ENCODE measurements around the gene CGRRF1. TPM values are rescaled to one million over a fixed set of nuclear protein-coding genes. Genes with fewer than 3 reads are reported as not detected.
A peak's percentile ranks its signal among the peaks of the same experiment; 100 is the strongest.

The CGRRF1 gene
- total and polyA plus RNA-seq, 9 of the 15 experiments (the other 6 are each of a cell fraction or from before 2014, with no cell fraction given) = 2.8 to 15.8 (median 4.6) TPM

DNA sequence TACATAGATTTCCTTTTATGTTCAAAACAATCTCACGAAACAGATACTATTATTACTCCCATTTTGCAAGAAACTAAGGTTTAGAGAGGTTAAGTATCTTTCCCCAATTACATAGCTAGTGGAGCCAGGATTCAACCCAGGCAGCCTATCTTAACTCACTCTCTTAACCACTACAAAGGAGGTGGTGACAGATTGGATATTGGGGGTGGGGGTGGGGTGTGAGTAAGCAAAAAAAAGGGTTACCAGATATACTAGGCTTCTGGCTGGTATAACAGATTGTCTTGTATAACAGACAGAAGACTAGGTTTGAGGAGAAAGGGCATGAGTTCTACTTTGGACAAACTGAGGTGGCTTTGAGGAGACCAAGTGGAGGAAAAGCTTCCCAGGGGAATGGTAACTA lies 23.0 kb upstream of the CGRRF1 start (continued):
- peak; percentile 63; the same call in 1 of the 2 replicates for TF ChIP-seq TEAD4 (IDR thresholded peaks at IDR 0.05; ENCODE audit: low read length)
- TF ChIP-seq TEAD4 (CRISPR knock-in tag; IDR thresholded peaks at IDR 0.05; ENCODE audit: borderline replicate concordance) = no peak
- TF ChIP-seq ZNF644 (tag; IDR thresholded peaks at IDR 0.05; ENCODE audit: low read depth) = no peak
- TF ChIP-seq RBM17 (IDR thresholded peaks at IDR 0.05; ENCODE audit: borderline replicate concordance, low read depth, low read length) = no peak
- TF ChIP-seq CBFA2T3 (IDR thresholded peaks at IDR 0.05) = peak; percentile 86
- no peak for TF ChIP-seq HEY1 (CRISPR knock-in tag; IDR thresholded peaks at IDR 0.05; ENCODE audit: borderline replicate concordance)
- peak; percentile 56 for TF ChIP-seq EP300 (IDR thresholded peaks at IDR 0.05; ENCODE audit: low read length)
- peak; percentile 92 for TF ChIP-seq KDM1A (IDR thresholded peaks at IDR 0.05)
- no peak for TF ChIP-seq ZNF584 (CRISPR knock-in tag; IDR thresholded peaks at IDR 0.05; ENCODE audit: low read depth)
- TF ChIP-seq MCM7 (IDR thresholded peaks at IDR 0.05) = no peak
- no peak for TF ChIP-seq NCOA2 (IDR thresholded peaks at IDR 0.05; ENCODE audit: partially characterized antibody in 2 of 2)
- TF ChIP-seq ZNF224 (CRISPR knock-in tag; IDR thresholded peaks at IDR 0.05) = no peak
- TF ChIP-seq LEF1 (IDR thresholded peaks at IDR 0.05) = peak; percentile 100
- no peak for TF ChIP-seq ZNF830 (CRISPR knock-in tag; IDR thresholded peaks at IDR 0.05)
- no peak for TF ChIP-seq ZNF445 (CRISPR knock-in tag; IDR thresholded peaks at IDR 0.05; ENCODE audit: low read depth)
- TF ChIP-seq SIRT6 (IDR thresholded peaks at IDR 0.05; ENCODE audit: low read depth, low read length) = no peak
- no peak for TF ChIP-seq SP1 (CRISPR knock-in tag; IDR thresholded peaks at IDR 0.05)
- TF ChIP-seq ZNF561 (CRISPR knock-in tag; conservative IDR thresholded peaks at IDR 0.05) = no peak
- TF ChIP-seq ZNF707 (CRISPR knock-in tag; conservative IDR thresholded peaks at IDR 0.05) = no peak
- TF ChIP-seq, protein P1, sequence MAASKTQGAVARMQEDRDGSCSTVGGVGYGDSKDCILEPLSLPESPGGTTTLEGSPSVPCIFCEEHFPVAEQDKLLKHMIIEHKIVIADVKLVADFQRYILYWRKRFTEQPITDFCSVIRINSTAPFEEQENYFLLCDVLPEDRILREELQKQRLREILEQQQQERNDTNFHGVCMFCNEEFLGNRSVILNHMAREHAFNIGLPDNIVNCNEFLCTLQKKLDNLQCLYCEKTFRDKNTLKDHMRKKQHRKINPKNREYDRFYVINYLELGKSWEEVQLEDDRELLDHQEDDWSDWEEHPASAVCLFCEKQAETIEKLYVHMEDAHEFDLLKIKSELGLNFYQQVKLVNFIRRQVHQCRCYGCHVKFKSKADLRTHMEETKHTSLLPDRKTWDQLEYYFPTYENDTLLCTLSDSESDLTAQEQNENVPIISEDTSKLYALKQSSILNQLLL (CRISPR knock-in tag; IDR thresholded peaks at IDR 0.05; ENCODE audit: borderline replicate concordance) = no peak
- peak; percentile 77 for TF ChIP-seq MAFG (tag; conservative IDR thresholded peaks at IDR 0.05)
- TF ChIP-seq STAG1 (CRISPR knock-in tag; IDR thresholded peaks at IDR 0.05; ENCODE audit: borderline replicate concordance) = no peak
- peak; percentile 47 for TF ChIP-seq TCF3 (CRISPR knock-in tag; IDR thresholded peaks at IDR 0.05)
- TF ChIP-seq TOE1 (IDR thresholded peaks at IDR 0.05; ENCODE audit: borderline replicate concordance) = no peak
- TF ChIP-seq TOE1 (CRISPR knock-in tag; IDR thresholded peaks at IDR 0.05; ENCODE audit: borderline replicate concordance, low read depth) = no peak
- TF ChIP-seq, protein P2, sequence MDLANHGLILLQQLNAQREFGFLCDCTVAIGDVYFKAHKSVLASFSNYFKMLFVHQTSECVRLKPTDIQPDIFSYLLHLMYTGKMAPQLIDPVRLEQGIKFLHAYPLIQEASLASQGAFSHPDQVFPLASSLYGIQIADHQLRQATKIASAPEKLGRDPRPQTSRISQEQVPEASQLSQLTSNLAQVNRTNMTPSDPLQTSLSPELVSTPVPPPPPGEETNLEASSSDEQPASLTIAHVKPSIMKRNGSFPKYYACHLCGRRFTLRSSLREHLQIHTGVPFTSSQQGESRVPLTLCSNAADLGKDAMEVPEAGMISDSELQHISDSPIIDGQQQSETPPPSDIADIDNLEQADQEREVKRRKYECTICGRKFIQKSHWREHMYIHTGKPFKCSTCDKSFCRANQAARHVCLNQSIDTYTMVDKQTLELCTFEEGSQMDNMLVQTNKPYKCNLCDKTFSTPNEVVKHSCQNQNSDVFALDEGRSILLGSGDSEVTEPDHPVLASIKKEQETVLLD (IDR thresholded peaks at IDR 0.05) = no peak
- peak; percentile 89 for TF ChIP-seq NFE2 (IDR thresholded peaks at IDR 0.05; ENCODE audit: low read depth)
- no peak for TF ChIP-seq ELF4 (CRISPR knock-in tag; IDR thresholded peaks at IDR 0.05)
- TF ChIP-seq POLR2A (conservative IDR thresholded peaks at IDR 0.05) = no peak
- no peak for TF ChIP-seq POLR2B (IDR thresholded peaks at IDR 0.05; ENCODE audit: low read depth, partially characterized antibody)
- peak; percentile 49 for TF ChIP-seq TAL1 (IDR thresholded peaks at IDR 0.05)
- TF ChIP-seq, protein P3, sequence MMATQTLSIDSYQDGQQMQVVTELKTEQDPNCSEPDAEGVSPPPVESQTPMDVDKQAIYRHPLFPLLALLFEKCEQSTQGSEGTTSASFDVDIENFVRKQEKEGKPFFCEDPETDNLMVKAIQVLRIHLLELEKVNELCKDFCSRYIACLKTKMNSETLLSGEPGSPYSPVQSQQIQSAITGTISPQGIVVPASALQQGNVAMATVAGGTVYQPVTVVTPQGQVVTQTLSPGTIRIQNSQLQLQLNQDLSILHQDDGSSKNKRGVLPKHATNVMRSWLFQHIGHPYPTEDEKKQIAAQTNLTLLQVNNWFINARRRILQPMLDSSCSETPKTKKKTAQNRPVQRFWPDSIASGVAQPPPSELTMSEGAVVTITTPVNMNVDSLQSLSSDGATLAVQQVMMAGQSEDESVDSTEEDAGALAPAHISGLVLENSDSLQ (IDR thresholded peaks at IDR 0.05) = peak; percentile 38

All from K562 (cell line).